PC-9 (cell line): ENCODE results near the gene AIG1. TPM values are rescaled to one million over a fixed set of nuclear protein-coding genes. Genes with fewer than 3 reads are reported as not detected.
"Not testable (repeated sequence)": the region's sequence is repeated elsewhere in the genome, so short reads cannot be mapped to it uniquely, and the experiment has no call there.

Experiments used
- BruUV-seq: library from RNA; stranded (reverse); fragments of 400-500 nt; replicated peaks from 2 replicates; lab custom pipeline; 2021; lab: Mats Ljungman, UMichigan
- CTCF ChIA-PET: fragments of 300-600 bp; sonication (Branson Sonifier 250); formaldehyde crosslinking; loops from one replicate; lab custom pipeline; 2022; ENCODE audit warnings: antibody characterized with exemption; lab: Charles Lee
- POLR2A ChIA-PET: fragments of 300-600 bp; sonication (Branson Sonifier 250); formaldehyde crosslinking; loops from one replicate; lab custom pipeline; 2022; ENCODE audit warnings: antibody characterized with exemption; ENCODE audit not compliant: unreplicated experiment; lab: Charles Lee
- DNase-seq, 2 experiments: peaks; one replicate each; pipeline versions ENCODE4 v3.0.0 to v3.0.0-alpha.2; 2015 to 2022; ENCODE audit warnings: mixed read lengths in 1 of 2
- H2AFZ ChIP-seq: fragments of 200-600 bp; sonication (generic); 2 replicates; pipeline ENCODE4 v1.8.1; 2017; ENCODE audit warnings: antibody characterized with exemption
- H3F3A ChIP-seq: fragments of 200-600 bp; sonication (generic); 2 replicates; pipeline ENCODE4 v1.8.1; 2017; ENCODE audit warnings: antibody characterized with exemption, mild to moderate bottlenecking, low read depth; ENCODE audit not compliant: insufficient read depth
- H3K27ac ChIP-seq: fragments of 200-600 bp; sonication (generic); 2 replicates; pipeline ENCODE4 v1.6.1; 2016; ENCODE audit warnings: mixed run types
- H3K27me3 ChIP-seq: fragments of 200-600 bp; sonication (generic); 2 replicates; pipeline ENCODE4 v1.6.1; 2016; ENCODE audit warnings: low read depth, mixed run types; ENCODE audit not compliant: insufficient read depth
- H3K36me3 ChIP-seq: fragments of 200-600 bp; sonication (generic); 2 replicates; pipeline ENCODE4 v1.6.1; 2016; ENCODE audit warnings: low read depth, mixed run types
- H3K4me1 ChIP-seq: fragments of 200-600 bp; sonication (generic); replicated peaks from 2 replicates; pipeline ENCODE4 v1.6.1; 2016; ENCODE audit warnings: mixed run types; ENCODE audit not compliant: insufficient read depth
- H3K4me2 ChIP-seq: fragments of 200-600 bp; sonication (generic); 2 replicates; pipeline ENCODE4 v1.6.1; 2017; ENCODE audit warnings: mixed run types
- H3K4me3 ChIP-seq: fragments of 200-600 bp; sonication (generic); 2 replicates; pipeline ENCODE4 v1.6.1; 2016; ENCODE audit warnings: mixed run types
- H3K79me2 ChIP-seq: fragments of 200-600 bp; sonication (generic); 2 replicates; pipeline ENCODE4 v1.6.1; 2017; ENCODE audit warnings: low read depth, mixed run types
- H3K9me2 ChIP-seq: fragments of 200-600 bp; sonication (generic); 2 replicates; pipeline ENCODE4 v1.8.1; 2017; ENCODE audit warnings: mild to moderate bottlenecking; ENCODE audit not compliant: insufficient read depth
- H3K9me3 ChIP-seq: fragments of 200-600 bp; sonication (generic); 2 replicates; pipeline ENCODE4 v1.8.1; 2016; ENCODE audit warnings: low read depth; ENCODE audit not compliant: insufficient read depth
- H4K20me1 ChIP-seq: fragments of 200-600 bp; sonication (generic); 2 replicates; pipeline ENCODE4 v1.8.1; 2017; ENCODE audit not compliant: insufficient read depth
- EZH2 ChIP-seq: fragments of 200-600 bp; sonication (generic); IDR thresholded peaks from 2 replicates; pipeline ENCODE4 v1.8.0; 2017; ENCODE audit warnings: antibody characterized with exemption, low read depth
- intact Hi-C: fragments of 100-400 bp; cut with micrococcal nuclease; formaldehyde crosslinking; loops from one replicate; pipeline ENCODE4 v1.10.0; 2022; ENCODE audit not compliant: unreplicated experiment
- total RNA-seq: library from RNA; stranded (reverse); gene quantifications from 2 replicates; pipeline ENCODE4 v1.2.3, GENCODE V29; 2021
- TF ChIP-seq, protein P1 (sequence below): fragments of 200-600 bp; sonication (generic); conservative IDR thresholded peaks from 2 replicates; pipeline ENCODE4 v1.6.1; 2017; ENCODE audit warnings: mixed run types, antibody characterized with exemption, mild to moderate bottlenecking, moderate library complexity

AIG1 gene
- total RNA-seq, 1 experiment from 2014 or later = 37.7 TPM

DNA sequence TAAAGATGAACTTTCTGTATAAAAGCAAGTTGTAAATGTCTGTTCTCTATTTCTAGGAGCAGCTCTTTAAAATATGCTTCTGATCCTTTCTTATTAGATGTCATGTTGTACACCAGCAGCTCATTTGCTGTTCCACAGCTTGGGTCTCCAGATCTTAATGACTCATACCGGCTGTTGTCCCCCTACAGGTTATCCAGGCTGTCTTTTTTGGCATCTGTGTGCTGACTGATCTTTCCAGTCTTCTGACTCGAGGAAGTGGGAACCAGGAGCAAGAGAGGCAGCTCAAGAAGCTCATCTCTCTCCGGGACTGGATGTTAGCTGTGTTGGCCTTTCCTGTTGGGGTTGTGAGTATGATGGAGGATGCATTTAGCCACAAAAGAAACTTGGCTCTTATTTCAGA is 76.0 kb downstream of the AIG1 start:
- DNase-seq = no peak
- BruUV-seq = no TSS peak
- H3K9me2 ChIP-seq = no peaks in the 10 kb centered on the region
- TF ChIP-seq, protein P1, sequence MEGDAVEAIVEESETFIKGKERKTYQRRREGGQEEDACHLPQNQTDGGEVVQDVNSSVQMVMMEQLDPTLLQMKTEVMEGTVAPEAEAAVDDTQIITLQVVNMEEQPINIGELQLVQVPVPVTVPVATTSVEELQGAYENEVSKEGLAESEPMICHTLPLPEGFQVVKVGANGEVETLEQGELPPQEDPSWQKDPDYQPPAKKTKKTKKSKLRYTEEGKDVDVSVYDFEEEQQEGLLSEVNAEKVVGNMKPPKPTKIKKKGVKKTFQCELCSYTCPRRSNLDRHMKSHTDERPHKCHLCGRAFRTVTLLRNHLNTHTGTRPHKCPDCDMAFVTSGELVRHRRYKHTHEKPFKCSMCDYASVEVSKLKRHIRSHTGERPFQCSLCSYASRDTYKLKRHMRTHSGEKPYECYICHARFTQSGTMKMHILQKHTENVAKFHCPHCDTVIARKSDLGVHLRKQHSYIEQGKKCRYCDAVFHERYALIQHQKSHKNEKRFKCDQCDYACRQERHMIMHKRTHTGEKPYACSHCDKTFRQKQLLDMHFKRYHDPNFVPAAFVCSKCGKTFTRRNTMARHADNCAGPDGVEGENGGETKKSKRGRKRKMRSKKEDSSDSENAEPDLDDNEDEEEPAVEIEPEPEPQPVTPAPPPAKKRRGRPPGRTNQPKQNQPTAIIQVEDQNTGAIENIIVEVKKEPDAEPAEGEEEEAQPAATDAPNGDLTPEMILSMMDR = no peak
- no peak for TF ChIP-seq EZH2
- H2AFZ ChIP-seq = no peak overlapping the region
- H3K4me1 ChIP-seq = no peaks in the 10 kb centered on the region
- H3K9me3 ChIP-seq = no peaks in the 10 kb centered on the region; the same call in 1 of the 2 replicates
- H3K4me2 ChIP-seq = no peak overlapping the region
- no peak overlapping the region for H3K27ac ChIP-seq
- no peaks in the 10 kb centered on the region for H4K20me1 ChIP-seq
- H3K36me3 ChIP-seq = peaks cover 16% of the 10 kb centered on the region; the same call in 1 of the 2 replicates
- H3F3A ChIP-seq = no peaks in the 10 kb centered on the region
- intact Hi-C loops = no loop called here
- CTCF ChIA-PET = no interaction called here
- POLR2A ChIA-PET = interaction anchor here (0.6 to 0.7 kb wide), 2 partner anchors 71 to 280 kb away, joined by 9 to 13 read pairs; no protein-coding TSS in a partner anchor
- no peak overlapping the region for H3K4me3 ChIP-seq
- H3K27me3 ChIP-seq = no peaks in the 10 kb centered on the region
- H3K79me2 ChIP-seq = no peaks in the 10 kb centered on the region

DNA sequence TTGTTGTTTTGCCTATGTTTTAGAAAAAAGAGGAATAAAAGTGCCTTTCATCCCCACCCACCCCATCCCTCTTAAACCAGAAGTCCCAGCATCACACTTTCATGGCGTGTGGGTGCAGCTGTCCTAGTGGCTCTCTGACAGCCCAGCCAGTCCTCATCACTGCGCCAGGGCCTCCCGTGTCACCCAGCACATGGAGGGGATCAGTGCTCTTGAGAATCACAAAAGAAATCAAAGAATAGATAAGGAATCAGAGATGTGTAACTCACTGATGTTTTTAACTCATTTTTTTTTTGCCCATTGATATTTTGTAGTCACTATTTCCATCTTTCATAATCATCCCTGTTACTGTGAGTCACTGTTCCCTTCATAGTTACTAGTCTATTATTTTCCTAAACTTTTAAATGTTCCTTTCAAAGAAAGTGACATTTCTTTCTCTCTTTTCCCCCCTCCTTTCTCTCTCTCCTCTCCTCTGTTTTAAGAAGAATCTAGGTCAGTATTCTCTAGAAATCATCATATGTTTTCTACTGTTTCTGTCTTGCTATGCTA is 78.6 kb downstream of the AIG1 start:
- no peaks in the 10 kb centered on the region for H3K9me2 ChIP-seq
- H2AFZ ChIP-seq = no peak overlapping the region
- H4K20me1 ChIP-seq = no peaks in the 10 kb centered on the region
- H3K27ac ChIP-seq = no peak overlapping the region
- H3K4me1 ChIP-seq = no peaks in the 10 kb centered on the region
- POLR2A ChIA-PET = no interaction called here
- DNase-seq = no peak
- BruUV-seq = no TSS peak
- no peak overlapping the region for H3K4me3 ChIP-seq
- no peaks in the 10 kb centered on the region for H3K79me2 ChIP-seq
- no peak overlapping the region for H3K4me2 ChIP-seq
- intact Hi-C loops = no loop called here
- CTCF ChIA-PET = no interaction called here
- peaks cover 15% of the 10 kb centered on the region; the same call in 1 of the 2 replicates for H3K36me3 ChIP-seq
- no peaks in the 10 kb centered on the region for H3F3A ChIP-seq
- no peaks in the 10 kb centered on the region for H3K9me3 ChIP-seq
- TF ChIP-seq, protein P1 = no peak
- TF ChIP-seq EZH2 = no peak
- H3K27me3 ChIP-seq = no peaks in the 10 kb centered on the region

DNA sequence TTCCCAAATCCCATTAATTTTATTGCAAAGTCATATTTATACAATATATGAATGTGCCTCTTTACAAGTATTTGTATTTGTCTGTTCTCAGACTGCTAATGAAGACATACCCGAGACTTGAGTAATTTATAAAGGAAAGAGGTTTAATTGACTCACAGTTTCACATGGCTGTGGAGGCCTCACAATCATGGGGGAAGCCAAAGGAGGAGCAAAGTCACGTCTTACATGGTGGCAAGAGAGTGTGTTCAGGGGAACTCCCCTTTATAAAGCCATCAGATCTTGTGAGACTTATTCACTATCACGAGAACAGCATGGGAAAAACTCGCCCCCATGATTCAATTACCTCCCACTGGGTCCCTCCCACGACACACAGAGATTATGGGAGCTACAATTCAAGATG is 79.2 kb downstream of the AIG1 start:
- CTCF ChIA-PET, intact Hi-C loops, H3K4me3 ChIP-seq, H3K9me3 ChIP-seq, H3F3A ChIP-seq, H3K27ac ChIP-seq, H4K20me1 ChIP-seq, BruUV-seq, H3K27me3 ChIP-seq, H3K4me2 ChIP-seq, H3K4me1 ChIP-seq, H3K79me2 ChIP-seq, H3K9me2 ChIP-seq, H2AFZ ChIP-seq, POLR2A ChIA-PET, DNase-seq: not testable (repeated sequence)
- peaks cover 15% of the 10 kb centered on the region; the same call in 1 of the 2 replicates for H3K36me3 ChIP-seq

DNA sequence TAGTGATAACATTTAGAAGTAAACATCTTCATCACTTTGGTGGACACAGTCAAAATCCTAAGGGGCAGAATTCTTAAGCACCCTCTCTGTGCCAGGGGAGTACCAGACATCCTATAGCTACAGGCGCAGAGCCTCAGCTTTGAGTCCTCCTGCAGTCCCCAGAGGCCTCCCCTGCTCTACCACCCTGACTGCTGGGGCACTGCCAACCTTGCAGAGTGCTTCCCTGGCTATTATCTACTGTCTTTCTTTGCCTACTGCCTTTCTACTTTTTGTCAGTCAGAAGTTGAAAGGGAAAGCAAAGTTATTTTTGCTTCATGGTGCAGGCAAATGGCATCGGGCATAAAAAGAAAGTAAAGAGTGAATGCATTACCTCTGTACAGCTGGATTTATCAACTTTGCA is 80.1 kb downstream of the AIG1 start:
- no peaks in the 10 kb centered on the region for H3F3A ChIP-seq
- no peak overlapping the region for H3K4me3 ChIP-seq
- no peaks in the 10 kb centered on the region for H3K9me3 ChIP-seq
- no peak overlapping the region for H2AFZ ChIP-seq
- no peaks in the 10 kb centered on the region for H3K27me3 ChIP-seq
- no peak for DNase-seq
- H3K36me3 ChIP-seq = peaks cover 15% of the 10 kb centered on the region; the same call in 1 of the 2 replicates
- no peaks in the 10 kb centered on the region for H3K9me2 ChIP-seq
- intact Hi-C loops = no loop called here
- no peak overlapping the region for H3K4me2 ChIP-seq
- ChIA-PET CTCF (no interaction called here), POLR2A (no interaction called here)
- no peak overlapping the region for H3K27ac ChIP-seq
- no peaks in the 10 kb centered on the region for H3K4me1 ChIP-seq
- BruUV-seq = no TSS peak
- H3K79me2 ChIP-seq = no peaks in the 10 kb centered on the region
- no peak for TF ChIP-seq EZH2
- TF ChIP-seq, protein P1 = no peak
- no peaks in the 10 kb centered on the region for H4K20me1 ChIP-seq
